HEK293 (cell line): ENCODE results near the gene MAP3K5.

Source experiments
- CTCF ChIA-PET: fragments of 350-600 bp; formaldehyde crosslinking; extraction: SDS; loops from one replicate; lab custom pipeline; 2021; ENCODE audit warnings: antibody characterized with exemption; lab: Yijun Ruan, JAX
- POLR2A ChIA-PET: fragments of 300-600 bp; formaldehyde crosslinking; extraction: SDS; loops from one replicate; lab custom pipeline; 2020; ENCODE audit warnings: antibody characterized with exemption, inconsistent platforms; lab: Yijun Ruan, JAX
- H3K27ac ChIP-seq: fragments of 200-500 bp; sonication (Bioruptor generic); 2 replicates; pipeline ENCODE4 v1.5.1; 2014; ENCODE audit warnings: low read depth, low read length, control low read depth, inconsistent platforms; ENCODE audit errors: extremely low read depth
- H3K36me3 ChIP-seq, 2 experiments: fragments of 200-500 bp in 1 of 2; sonication (Bioruptor generic) in 1 of 2; 1 replicate in 1 of 2; 2 replicates in 1 of 2; pipeline ENCODE4 v1.5.1; 2014 to 2017; ENCODE audit warnings: inconsistent platforms in 2 of 2, low read length in 2 of 2; ENCODE audit not compliant: control insufficient read depth in 2 of 2, insufficient read depth in 1 of 2
- H3K4me1 ChIP-seq: fragments of 200-500 bp; sonication (Bioruptor generic); 2 replicates; pipeline ENCODE4 v1.5.1; 2014; ENCODE audit warnings: mild to moderate bottlenecking, low read length, inconsistent platforms; ENCODE audit not compliant: control insufficient read depth, insufficient read depth
- H3K4me3 ChIP-seq: 2 replicates; pipeline ENCODE4 v1.5.1; 2011; ENCODE audit warnings: low read depth, mild to moderate bottlenecking, control low read depth, low read length, moderate library complexity
- H3K9me3 ChIP-seq: fragments of 200-500 bp; sonication (Bioruptor generic); 2 replicates; pipeline ENCODE4 v1.5.1; 2014; ENCODE audit warnings: low read depth, low read length, inconsistent platforms; ENCODE audit not compliant: control insufficient read depth, insufficient read depth
- CTCF ChIP-seq: fragments of 450-650 bp; formaldehyde crosslinking; IDR thresholded peaks from 2 replicates; pipeline ENCODE4 v1.5.1; 2016; ENCODE audit warnings: missing biosample characterization, missing genetic modification characterization
- GFI1B ChIP-seq: fragments of 450-650 bp; formaldehyde crosslinking; IDR thresholded peaks from 2 replicates; pipeline ENCODE4 v1.5.1; 2016; ENCODE audit warnings: missing biosample characterization, missing genetic modification characterization
- GLIS2 ChIP-seq: fragments of 450-650 bp; formaldehyde crosslinking; IDR thresholded peaks from 2 replicates; pipeline ENCODE4 v1.5.1; 2016; ENCODE audit warnings: missing biosample characterization, missing genetic modification characterization
- HIC1 ChIP-seq: fragments of 450-650 bp; formaldehyde crosslinking; IDR thresholded peaks from 2 replicates; pipeline ENCODE4 v1.5.1; 2016; ENCODE audit warnings: missing biosample characterization, missing genetic modification characterization
- HOXA7 ChIP-seq: sonication (generic); formaldehyde crosslinking; IDR thresholded peaks from 2 replicates; pipeline ENCODE4 v1.8.1; 2022; ENCODE audit warnings: missing genetic modification reagents, borderline replicate concordance
- MEIS1 ChIP-seq: sonication (generic); formaldehyde crosslinking; IDR thresholded peaks from 2 replicates; pipeline ENCODE4 v1.8.1; 2022; ENCODE audit warnings: missing genetic modification reagents, mild to moderate bottlenecking, borderline replicate concordance
- PBX3 ChIP-seq: sonication (generic); formaldehyde crosslinking; IDR thresholded peaks from 2 replicates; pipeline ENCODE4 v1.8.1; 2022; ENCODE audit warnings: mild to moderate bottlenecking, moderate library complexity, missing genetic modification reagents
- PRDM1 ChIP-seq: fragments of 450-650 bp; formaldehyde crosslinking; IDR thresholded peaks from 2 replicates; pipeline ENCODE4; 2016; ENCODE audit warnings: missing biosample characterization, missing genetic modification characterization
- YY1 ChIP-seq: fragments of 450-650 bp; formaldehyde crosslinking; IDR thresholded peaks from 2 replicates; pipeline ENCODE4 v1.5.1; 2018; ENCODE audit warnings: missing biosample characterization, missing genetic modification characterization
- ZBTB26 ChIP-seq: fragments of 450-650 bp; formaldehyde crosslinking; optimal IDR thresholded peaks from 2 replicates; pipeline ENCODE3; 2016; ENCODE audit warnings: missing biosample characterization, mild to moderate bottlenecking, missing genetic modification characterization
- ZBTB6 ChIP-seq: fragments of 450-650 bp; formaldehyde crosslinking; IDR thresholded peaks from 2 replicates; pipeline ENCODE4 v1.5.1; 2017; ENCODE audit warnings: missing biosample characterization, missing genetic modification characterization
- ZBTB7A ChIP-seq: fragments of 450-650 bp; formaldehyde crosslinking; IDR thresholded peaks from 2 replicates; pipeline ENCODE4 v1.5.1; 2016; ENCODE audit warnings: low read depth, missing biosample characterization, missing genetic modification characterization
- ZFHX2 ChIP-seq: fragments of 450-650 bp; formaldehyde crosslinking; conservative IDR thresholded peaks from 2 replicates; pipeline ENCODE4 v1.5.1; 2016; ENCODE audit warnings: missing biosample characterization, missing genetic modification characterization
- ZNF10 ChIP-seq: fragments of 450-650 bp; formaldehyde crosslinking; IDR thresholded peaks from 2 replicates; pipeline ENCODE4 v1.5.1; 2017; ENCODE audit warnings: missing biosample characterization, missing genetic modification characterization
- ZNF114 ChIP-seq: fragments of 450-650 bp; formaldehyde crosslinking; IDR thresholded peaks from 2 replicates; pipeline ENCODE4 v1.5.0; 2017; ENCODE audit warnings: missing biosample characterization, missing genetic modification characterization
- ZNF311 ChIP-seq: fragments of 450-650 bp; formaldehyde crosslinking; IDR thresholded peaks from 2 replicates; pipeline ENCODE4 v1.5.1; 2017; ENCODE audit warnings: missing biosample characterization, missing genetic modification characterization, borderline replicate concordance
- ZNF324 ChIP-seq: fragments of 450-650 bp; formaldehyde crosslinking; IDR thresholded peaks from 2 replicates; pipeline ENCODE4 v1.5.1; 2016; ENCODE audit warnings: missing biosample characterization, missing genetic modification characterization
- ZNF335 ChIP-seq: fragments of 450-650 bp; formaldehyde crosslinking; conservative IDR thresholded peaks from 2 replicates; pipeline ENCODE4 v1.5.1; 2016; ENCODE audit warnings: missing biosample characterization, missing genetic modification characterization
- ZNF366 ChIP-seq: fragments of 450-650 bp; formaldehyde crosslinking; conservative IDR thresholded peaks from 2 replicates; pipeline ENCODE4 v1.5.1; 2016; ENCODE audit warnings: missing biosample characterization, missing genetic modification characterization
- ZNF510 ChIP-seq: fragments of 450-650 bp; formaldehyde crosslinking; IDR thresholded peaks from 2 replicates; pipeline ENCODE4 v1.5.1; 2018; ENCODE audit warnings: mild to moderate bottlenecking, missing genetic modification characterization, missing biosample characterization; ENCODE audit not compliant: insufficient replicate concordance
- ZNF600 ChIP-seq: fragments of 450-650 bp; formaldehyde crosslinking; IDR thresholded peaks from 2 replicates; pipeline ENCODE4 v1.5.1; 2016; ENCODE audit warnings: missing biosample characterization, missing genetic modification characterization
- ZNF610 ChIP-seq: fragments of 450-650 bp; formaldehyde crosslinking; IDR thresholded peaks from 2 replicates; pipeline ENCODE4 v1.5.1; 2016; ENCODE audit warnings: missing biosample characterization, missing genetic modification characterization, borderline replicate concordance
- ZNF624 ChIP-seq: fragments of 450-650 bp; formaldehyde crosslinking; IDR thresholded peaks from 2 replicates; pipeline ENCODE4 v1.5.1; 2017; ENCODE audit warnings: missing biosample characterization, missing genetic modification characterization
- ZNF777 ChIP-seq: fragments of 450-650 bp; formaldehyde crosslinking; IDR thresholded peaks from 2 replicates; pipeline ENCODE4 v1.5.1; 2017; ENCODE audit warnings: missing biosample characterization, missing genetic modification characterization, borderline replicate concordance
- ZSCAN30 ChIP-seq: fragments of 450-650 bp; IDR thresholded peaks from 2 replicates; pipeline ENCODE4 v1.5.1; 2018; ENCODE audit warnings: missing biosample characterization, mild to moderate bottlenecking, missing genetic modification characterization, moderate library complexity
- ZXDB ChIP-seq: fragments of 450-650 bp; formaldehyde crosslinking; IDR thresholded peaks from 2 replicates; pipeline ENCODE4 v1.5.1; 2016; ENCODE audit warnings: missing biosample characterization, missing genetic modification characterization

MAP3K5 gene

GRCh38 chr6:136792095-136792409 is 225 bp downstream of the MAP3K5 start:
- no peaks in the 10 kb centered on the region for H3K36me3 ChIP-seq
- peak overlapping the region; percentile 54 for H3K4me3 ChIP-seq
- ChIA-PET POLR2A (interaction anchor here (0.6 to 3.0 kb wide), 19 partner anchors 8 to 502 kb away, joined by 3 to 85 read pairs (median 5); partner anchors contain the start of genes BCLAF1, PEX7 and SLC35D3), CTCF (interaction anchor here (0.6 to 7.3 kb wide), 85 partner anchors 8 to 1402 kb away, joined by 3 to 366 read pairs (median 5); partner anchors contain the start of genes BCLAF1, MAP7 and PEX7)
- H3K9me3 ChIP-seq: no peaks in the 10 kb centered on the region
- TF ChIP-seq MEIS1: 0 out of 2 replicates have a peak, but pooled peaks have one; percentile 58
- 0 out of 2 replicates have a peak, but pooled peaks have one; percentile 7 for TF ChIP-seq HIC1 (tag by site-specific recombination)
- no peak for TF ChIP-seq ZBTB7A (tag by site-specific recombination)
- no peak for TF ChIP-seq ZNF10
- no peak for TF ChIP-seq GFI1B (tag by site-specific recombination)
- TF ChIP-seq ZNF510 (tag by site-specific recombination): no peak
- 0 out of 2 replicates have a peak, but pooled peaks have one; percentile 3 for TF ChIP-seq ZSCAN30 (tag by site-specific recombination)
- H3K4me1 ChIP-seq: peaks cover 16% of the 10 kb centered on the region
- H3K27ac ChIP-seq: peak overlapping the region; percentile 89

GRCh38 chr6:136791296-136792094 is 782 bp downstream of the MAP3K5 start:
- ChIA-PET POLR2A (interaction anchor here (0.8 to 3.0 kb wide), 14 partner anchors 10 to 502 kb away, joined by 3 to 85 read pairs (median 6); partner anchors contain the start of genes BCLAF1 and PEX7), CTCF (interaction anchor here (0.6 to 7.3 kb wide), 77 partner anchors 7 to 1401 kb away, joined by 3 to 366 read pairs (median 6); partner anchors contain the start of genes BCLAF1, MAP7 and PEX7)
- peak overlapping the region; percentile 89; the same call in 1 of the 2 replicates for H3K27ac ChIP-seq
- TF ChIP-seq PBX3 (CRISPR knock-in tag) (peak; percentile 20; the same call in 1 of the 2 replicates), GLIS2 (tag by site-specific recombination) (peak; percentile 91), ZNF324 (tag by site-specific recombination) (0 out of 2 replicates have a peak, but pooled peaks have one; percentile 13), ZNF335 (tag by site-specific recombination) (peak; percentile 88), HOXA7 (CRISPR knock-in tag) (0 out of 2 replicates have a peak, but pooled peaks have one; percentile 26), ZNF311 (no peak), PRDM1 (peak; percentile 87), ZNF777 (tag by site-specific recombination) (no peak; the same call in 1 of the 2 replicates), ZXDB (tag by site-specific recombination) (peak; percentile 58; the same call in 1 of the 2 replicates), ZBTB6 (peak; percentile 91), ZNF366 (0 out of 2 replicates have a peak, but pooled peaks have one; percentile 33), ZFHX2 (tag by site-specific recombination) (peak; percentile 38; the same call in 1 of the 2 replicates), YY1 (tag by site-specific recombination) (0 out of 2 replicates have a peak, but pooled peaks have one; percentile 7), ZNF610 (tag by site-specific recombination) (peak; percentile 64; the same call in 1 of the 2 replicates), ZBTB26 (peak; percentile 73), ZNF600 (tag by site-specific recombination) (peak; percentile 59; the same call in 1 of the 2 replicates), CTCF (tag by site-specific recombination) (peak; percentile 70), ZNF624 (tag by site-specific recombination) (no peak), ZNF114 (tag by site-specific recombination) (no peak)

More at GRCh38 chr6:136791296-136792094, 782 bp downstream of the MAP3K5 start:
- Histone ChIP-seq H3K36me3 (no peaks in the 10 kb centered on the region), H3K4me3 (peak overlapping the region; percentile 54), H3K4me1 (peaks cover 16% of the 10 kb centered on the region), H3K9me3 (no peaks in the 10 kb centered on the region)
